Astrocyte (in vitro differentiated cells and primary cell): ENCODE results near the gene RNF207. TPM values are rescaled to one million over a fixed set of nuclear protein-coding genes. Genes with fewer than 3 reads are reported as not detected.

ENCODE experiments used
- DNase-seq: peaks from one replicate; pipeline ENCODE4 v3.0.0-alpha.2; 2010; ENCODE audit warnings: low read depth
- FAIRE-seq: peaks from 2 replicates; lab custom pipeline; 2011; peaks lifted over from hg19 to GRCh38; lab: Jason Lieb, UNC
- H2AFZ ChIP-seq: 2 replicates; pipeline ENCODE4 v1.6.0; 2012; ENCODE audit warnings: low read depth, low read length, inconsistent platforms
- H3K27ac ChIP-seq: 2 replicates; pipeline ENCODE4 v1.5.1; 2011; ENCODE audit warnings: low read depth, low read length, inconsistent platforms
- H3K27me3 ChIP-seq: 2 replicates; pipeline ENCODE4 v1.6.0; 2011; ENCODE audit warnings: low read length, inconsistent platforms; ENCODE audit not compliant: insufficient read depth
- H3K36me3 ChIP-seq: 2 replicates; pipeline ENCODE4 v1.5.1; 2011; ENCODE audit warnings: low read length, inconsistent platforms; ENCODE audit not compliant: insufficient read depth
- H3K4me1 ChIP-seq: 2 replicates; pipeline ENCODE4 v1.5.1; 2011; ENCODE audit warnings: low read length, inconsistent platforms; ENCODE audit not compliant: insufficient read depth
- H3K4me2 ChIP-seq: 2 replicates; pipeline ENCODE4 v1.6.0; 2012; ENCODE audit warnings: low read length, inconsistent platforms
- H3K4me3 ChIP-seq: 2 replicates; pipeline ENCODE4 v1.5.1; 2011; ENCODE audit warnings: low read depth, mild to moderate bottlenecking, low read length, inconsistent platforms; ENCODE audit not compliant: insufficient read depth
- H3K79me2 ChIP-seq: 2 replicates; pipeline ENCODE4 v1.6.0; 2012; ENCODE audit warnings: mild to moderate bottlenecking, low read length, inconsistent platforms; ENCODE audit not compliant: insufficient read depth
- H3K9ac ChIP-seq: 2 replicates; pipeline ENCODE4 v1.6.0; 2012; ENCODE audit warnings: mild to moderate bottlenecking, low read length, inconsistent platforms
- H3K9me3 ChIP-seq: 2 replicates; pipeline ENCODE4 v1.5.1; 2012; ENCODE audit warnings: low read depth, mild to moderate bottlenecking, low read length, inconsistent platforms; ENCODE audit not compliant: insufficient read depth
- H4K20me1 ChIP-seq: 2 replicates; pipeline ENCODE4 v1.6.0; 2012; ENCODE audit warnings: low read length, inconsistent platforms; ENCODE audit not compliant: insufficient read depth
- H3K27ac Mint-ChIP-seq: one replicate; pipeline ENCODE4 v1.8.0; 2021; ENCODE audit warnings: mild to moderate bottlenecking, mixed read lengths; ENCODE audit not compliant: unreplicated experiment
- H3K27me3 Mint-ChIP-seq: one replicate; pipeline ENCODE4 v1.8.0; 2021; ENCODE audit warnings: low read depth, mixed read lengths; ENCODE audit not compliant: unreplicated experiment
- H3K36me3 Mint-ChIP-seq: one replicate; pipeline ENCODE4 v1.8.0; 2021; ENCODE audit warnings: low read depth, mixed read lengths; ENCODE audit not compliant: unreplicated experiment
- H3K4me1 Mint-ChIP-seq: one replicate; pipeline ENCODE4 v1.8.0; 2021; ENCODE audit warnings: low read depth, mixed read lengths; ENCODE audit not compliant: unreplicated experiment
- H3K4me3 Mint-ChIP-seq: one replicate; pipeline ENCODE4 v1.8.0; 2021; ENCODE audit warnings: mild to moderate bottlenecking, moderate library complexity, mixed read lengths; ENCODE audit not compliant: unreplicated experiment
- H3K9me3 Mint-ChIP-seq: one replicate; pipeline ENCODE4 v1.8.0; 2021; ENCODE audit warnings: mild to moderate bottlenecking, mixed read lengths; ENCODE audit not compliant: unreplicated experiment
- CTCF ChIP-seq: IDR thresholded peaks from 2 replicates; pipeline ENCODE4 v1.5.1; 2011; ENCODE audit warnings: low read depth, mild to moderate bottlenecking, inconsistent platforms, low read length, moderate library complexity; ENCODE audit not compliant: insufficient read depth
- EZH2 ChIP-seq: IDR thresholded peaks from 2 replicates; pipeline ENCODE4 v1.6.1; 2012; ENCODE audit warnings: mild to moderate bottlenecking, low read length, inconsistent platforms; ENCODE audit not compliant: insufficient read depth
- total RNA-seq: library from RNA; stranded (reverse); gene quantifications from 2 replicates; pipeline ENCODE4 v1.2.1, GENCODE V29; 2021

RNF207 gene
- total RNA-seq, 1 donor from 2014 or later, result 4.7 TPM

DNA sequence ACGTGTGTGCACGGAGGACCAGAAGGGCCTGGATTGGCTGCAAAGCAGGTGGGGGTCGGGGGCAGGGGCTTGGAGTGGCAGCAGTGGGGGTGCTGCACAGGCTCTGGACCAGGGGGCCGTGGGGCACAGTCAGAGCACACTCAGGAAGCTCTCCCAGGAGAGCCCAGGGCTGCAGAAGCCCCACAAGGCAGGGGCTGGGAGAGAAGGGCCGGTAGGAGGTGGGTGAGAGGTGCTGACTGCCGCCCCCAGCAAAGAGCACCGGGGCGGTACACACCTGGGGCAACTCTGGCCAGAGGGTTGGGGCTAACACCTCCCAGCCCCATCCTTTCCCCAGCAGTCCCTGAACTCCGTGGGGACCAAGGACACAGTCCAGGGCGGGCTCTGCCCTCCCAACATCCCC lies 39.7 kb upstream of the RNF207 start:
- no peak overlapping the region for H3K27ac ChIP-seq
- Mint-ChIP-seq H3K36me3 (no peaks in the 10 kb centered on the region), H3K27me3 (peaks cover 69% of the 10 kb centered on the region), H3K4me3 (no peak overlapping the region), H3K9me3 (no peaks in the 10 kb centered on the region), H3K4me1 (no peaks in the 10 kb centered on the region), H3K27ac (no peak overlapping the region)
- DNase-seq (no peak), FAIRE-seq (no peak)
- H3K79me2 ChIP-seq, result no peaks in the 10 kb centered on the region
- no peak overlapping the region for H3K9ac ChIP-seq
- no peak overlapping the region for H3K4me2 ChIP-seq
- H3K4me3 ChIP-seq, result no peak overlapping the region
- no peaks in the 10 kb centered on the region for H3K36me3 ChIP-seq
- H3K4me1 ChIP-seq, result no peaks in the 10 kb centered on the region
- H4K20me1 ChIP-seq, result peaks cover 7% of the 10 kb centered on the region
- TF ChIP-seq CTCF, result no peak
- TF ChIP-seq EZH2, result no peak
- no peak overlapping the region for H2AFZ ChIP-seq
- H3K27me3 ChIP-seq, result peaks cover 3% of the 10 kb centered on the region
- H3K9me3 ChIP-seq, result no peaks in the 10 kb centered on the region

DNA sequence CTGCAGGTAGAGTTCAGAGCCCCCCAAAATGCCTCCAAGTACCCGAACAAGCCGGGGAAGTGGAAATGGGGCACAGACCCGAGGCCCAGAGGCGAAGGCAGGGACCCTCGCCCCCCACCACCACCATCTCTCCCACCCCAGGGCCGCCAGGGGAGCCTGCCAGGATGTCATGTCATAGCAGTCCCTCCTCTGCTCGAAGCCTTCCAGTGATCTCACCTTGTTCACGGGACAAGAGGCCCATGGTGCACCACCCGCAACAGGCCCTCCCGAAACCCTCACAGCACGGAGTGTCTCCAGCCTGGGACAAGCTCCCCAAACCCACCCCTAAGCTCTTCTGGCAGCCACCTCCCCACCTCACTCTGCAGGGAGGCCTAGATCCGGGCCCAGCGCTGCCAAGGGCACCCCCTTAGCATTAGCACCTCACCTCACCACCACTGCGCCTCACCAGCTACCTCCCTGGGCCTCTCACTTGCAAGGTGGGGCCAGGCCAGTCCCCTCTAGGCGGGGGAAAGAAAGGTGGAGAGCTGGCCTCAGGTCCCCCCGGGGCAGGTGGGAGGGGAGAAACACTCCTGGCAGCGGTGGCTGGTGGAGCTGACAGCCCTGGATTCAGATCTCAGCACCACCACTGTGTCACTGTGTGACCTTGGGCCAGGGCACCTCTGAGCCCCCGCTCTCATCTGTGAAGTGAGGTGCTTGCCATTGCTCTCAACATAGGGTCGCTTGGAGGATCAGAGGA lies 39.1 kb upstream of the RNF207 start:
- FAIRE-seq (no peak), DNase-seq (no peak)
- no peak overlapping the region for H3K9ac ChIP-seq
- peaks cover under 1% of the 10 kb centered on the region for H4K20me1 ChIP-seq
- no peaks in the 10 kb centered on the region for H3K36me3 Mint-ChIP-seq
- H3K4me3 Mint-ChIP-seq, result no peak overlapping the region
- H3K79me2 ChIP-seq, result no peaks in the 10 kb centered on the region
- peaks cover 3% of the 10 kb centered on the region for H3K27me3 ChIP-seq
- no peak overlapping the region for H3K4me3 ChIP-seq
- H3K27ac ChIP-seq, result no peak overlapping the region
- H3K4me2 ChIP-seq, result no peak overlapping the region
- H3K9me3 ChIP-seq, result no peaks in the 10 kb centered on the region
- no peaks in the 10 kb centered on the region for H3K4me1 ChIP-seq
- H2AFZ ChIP-seq, result no peak overlapping the region
- H3K9me3 Mint-ChIP-seq, result no peaks in the 10 kb centered on the region
- no peaks in the 10 kb centered on the region for H3K36me3 ChIP-seq
- TF ChIP-seq CTCF (no peak), EZH2 (no peak)
- H3K4me1 Mint-ChIP-seq, result no peaks in the 10 kb centered on the region
- H3K27ac Mint-ChIP-seq, result no peak overlapping the region
- peaks cover 70% of the 10 kb centered on the region for H3K27me3 Mint-ChIP-seq
